Fibroblast of skin of scalp (primary cell): ENCODE measurements around the gene CAD. TPM values are rescaled to one million over a fixed set of nuclear protein-coding genes. Genes with fewer than 3 reads are reported as not detected.
"Not testable (repeated sequence)": the region's sequence is repeated elsewhere in the genome, so short reads cannot be mapped to it uniquely, and the experiment has no call there.

Experiments used
- DNase-seq: peaks from one replicate; pipeline ENCODE4 v3.0.0-alpha.2; 2013
- polyA plus RNA-seq, 2 experiments: library from polyadenylated mRNA; unstranded; fragments of 120-200 nt; gene quantifications; one replicate each; pipeline ENCODE4 v1.2.1, GENCODE V29; 2013; ENCODE audit not compliant: insufficient read length in 2 of 2

Gene CAD
- polyA plus RNA-seq (2013, experiment 1 of 2; ENCODE audit: insufficient read length), result 49.9 TPM
- 47.3 TPM for polyA plus RNA-seq (2013, experiment 2 of 2; ENCODE audit: insufficient read length)

DNA sequence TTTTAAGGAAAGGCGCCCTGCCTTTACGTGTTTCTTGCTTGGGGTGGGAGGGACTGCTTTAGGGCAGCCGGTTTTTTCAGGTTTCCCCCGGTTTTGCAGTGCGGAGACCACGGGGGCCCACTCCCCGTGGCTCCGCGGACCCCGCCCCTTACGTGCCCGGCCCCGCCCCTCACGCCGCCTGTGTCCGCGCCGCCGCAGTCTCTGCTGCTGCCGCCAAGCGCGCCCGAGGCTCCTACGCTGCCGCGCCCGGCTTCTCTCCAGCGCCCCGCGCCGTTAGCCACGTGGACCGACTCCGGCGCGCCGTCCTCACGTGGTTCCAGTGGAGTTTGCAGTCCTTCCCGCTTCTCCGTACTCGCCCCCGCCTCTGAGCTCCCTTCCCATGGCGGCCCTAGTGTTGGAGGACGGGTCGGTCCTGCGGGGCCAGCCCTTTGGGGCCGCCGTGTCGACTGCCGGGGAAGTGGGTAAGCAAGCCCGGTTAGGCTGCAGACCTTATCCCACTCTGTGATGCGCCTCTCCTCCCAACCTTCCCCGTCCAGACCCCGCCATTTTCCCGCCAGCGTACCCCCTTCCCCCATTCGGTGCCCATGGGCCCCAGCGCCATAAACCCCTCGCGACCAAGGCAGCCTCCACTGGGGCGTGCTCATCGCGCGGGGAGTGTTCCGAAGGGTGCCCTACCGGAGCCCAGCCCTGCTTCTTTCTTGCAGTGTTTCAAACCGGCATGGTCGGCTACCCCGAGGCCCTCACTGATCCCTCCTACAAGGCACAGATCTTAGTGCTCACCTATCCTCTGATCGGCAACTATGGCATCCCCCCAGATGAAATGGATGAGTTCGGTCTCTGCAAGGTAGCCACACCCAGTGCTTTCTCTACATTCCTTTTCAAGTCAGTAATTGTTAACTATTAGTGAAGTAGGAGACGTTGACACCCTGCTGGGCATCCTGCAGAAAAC lies at the start of gene CAD:
CAD (plus strand) TSS at position 197 of the 949 bp plus-strand sequence; CDS start at position 380, 183 bp downstream.
- peak; percentile 86 for DNase-seq

DNA sequence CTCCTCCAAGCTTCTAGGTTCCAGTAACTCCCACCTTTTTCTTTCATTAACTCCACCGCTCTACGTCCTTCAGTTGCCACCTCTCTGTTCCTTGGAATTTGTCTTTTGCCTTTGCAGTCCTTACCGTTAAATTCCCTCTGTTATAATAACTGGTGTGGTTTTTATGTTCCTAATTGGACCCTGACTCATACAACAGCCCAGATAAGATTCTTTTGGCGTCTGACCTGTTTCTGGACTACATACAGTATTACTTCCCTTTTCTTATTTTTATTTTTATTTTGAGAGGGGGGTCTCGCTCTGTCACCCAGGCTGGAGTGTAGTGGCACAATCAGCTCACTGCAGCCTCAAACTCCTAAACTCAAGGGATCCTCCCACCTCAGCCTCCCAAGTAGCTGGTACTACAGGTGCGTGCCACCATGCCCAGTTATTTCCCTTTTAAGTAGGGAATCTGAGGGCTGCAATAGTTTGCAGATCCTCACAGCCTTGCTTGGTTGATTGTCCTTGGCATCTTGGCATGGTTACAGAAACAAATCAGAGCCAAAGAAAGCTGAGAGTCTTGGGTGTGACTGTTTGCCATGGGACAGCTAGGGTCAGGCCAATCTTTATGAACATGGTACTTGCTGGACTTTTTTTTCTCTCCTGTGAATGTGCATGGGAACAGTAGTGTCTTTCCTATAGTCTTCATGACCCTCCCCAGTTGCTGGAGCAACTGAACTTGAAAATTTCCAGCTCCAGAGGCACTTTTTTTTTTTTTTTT lies 46.4 kb upstream of the CAD start:
- DNase-seq, result no peak

DNA sequence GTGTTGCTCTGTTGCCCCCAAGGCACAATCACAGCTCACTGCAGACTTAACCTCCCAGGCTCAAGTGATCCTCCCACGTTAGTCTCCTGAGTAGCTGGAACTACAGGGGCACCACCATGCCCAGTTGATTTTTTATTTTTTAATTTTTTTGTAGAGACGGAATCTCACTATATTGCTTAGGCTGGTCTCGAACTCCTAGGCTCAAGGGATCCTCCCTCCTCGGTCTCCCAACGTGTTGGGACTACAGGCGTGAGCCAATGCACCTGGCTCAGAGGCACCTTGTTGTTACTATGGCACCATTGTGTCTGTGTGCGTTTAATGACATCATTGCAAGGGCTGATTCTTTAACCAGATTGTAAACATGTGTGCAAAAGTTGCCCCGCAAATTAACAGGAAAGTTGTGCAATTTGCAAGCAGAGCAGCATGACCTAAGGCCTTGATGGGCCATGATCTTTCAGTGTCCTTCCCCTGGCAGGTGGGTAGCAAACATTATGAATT lies 45.8 kb upstream of the CAD start:
- DNase-seq, result no peak

DNA sequence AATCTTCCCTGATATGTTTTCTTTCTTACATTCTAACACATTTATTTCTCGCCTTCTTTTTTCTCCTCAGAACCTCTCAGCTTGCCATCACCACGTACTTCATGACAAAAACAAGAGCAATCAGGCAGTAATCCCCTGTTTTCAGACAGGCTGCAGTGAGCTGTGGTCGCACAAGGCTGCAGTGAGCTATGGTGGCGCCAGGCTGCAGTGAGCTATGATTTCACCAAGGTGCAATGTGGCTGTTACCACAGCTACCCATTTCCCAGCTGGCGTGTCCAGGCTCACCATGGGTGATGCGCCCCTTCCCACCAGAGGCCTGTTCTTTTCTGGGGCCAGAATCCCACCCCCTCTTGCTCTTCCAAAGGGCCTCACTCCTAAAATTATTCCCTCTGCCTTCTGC lies 42.5 kb upstream of the CAD start:
- DNase-seq, result peak; percentile 46

DNA sequence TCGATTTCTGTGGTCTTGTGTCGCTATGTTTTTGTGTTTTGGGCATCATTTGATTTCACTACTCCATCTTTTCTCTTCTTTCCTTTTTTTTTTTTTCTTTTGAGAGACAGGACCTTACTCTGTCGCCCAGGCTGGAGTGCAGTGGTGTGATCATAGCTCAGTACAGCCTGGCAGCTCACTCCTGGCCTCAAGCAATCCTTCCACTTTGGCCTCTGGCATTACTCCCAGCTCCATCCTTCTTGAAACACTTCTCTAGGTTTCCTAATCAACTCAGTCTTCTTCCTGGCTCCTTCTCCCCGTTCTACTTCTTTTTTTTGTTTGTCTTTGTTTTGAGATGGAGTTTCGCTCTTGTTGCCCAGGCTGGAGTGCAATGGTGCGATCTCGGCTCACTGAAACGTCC lies 41.8 kb upstream of the CAD start:
- DNase-seq, result no peak

DNA sequence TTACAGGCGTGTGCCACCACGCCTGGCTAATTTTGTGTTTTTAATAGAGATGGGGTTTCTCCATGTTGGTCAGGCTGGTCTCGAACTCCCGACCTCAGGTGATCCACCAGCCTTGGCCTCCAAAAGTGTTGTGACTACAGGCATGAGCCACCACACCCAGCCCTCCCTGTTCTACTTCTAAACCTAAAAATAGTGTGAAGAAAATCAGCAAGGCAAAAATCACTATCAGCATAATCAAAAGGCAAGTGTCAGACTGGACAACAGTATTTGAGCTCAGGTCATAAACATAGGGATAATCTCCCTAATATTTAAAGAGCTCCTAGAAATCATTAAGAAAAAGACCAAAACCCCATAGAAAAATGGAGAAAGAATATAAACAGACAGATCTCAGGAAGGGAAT lies 41.4 kb upstream of the CAD start:
- DNase-seq, result not testable (repeated sequence)

DNA sequence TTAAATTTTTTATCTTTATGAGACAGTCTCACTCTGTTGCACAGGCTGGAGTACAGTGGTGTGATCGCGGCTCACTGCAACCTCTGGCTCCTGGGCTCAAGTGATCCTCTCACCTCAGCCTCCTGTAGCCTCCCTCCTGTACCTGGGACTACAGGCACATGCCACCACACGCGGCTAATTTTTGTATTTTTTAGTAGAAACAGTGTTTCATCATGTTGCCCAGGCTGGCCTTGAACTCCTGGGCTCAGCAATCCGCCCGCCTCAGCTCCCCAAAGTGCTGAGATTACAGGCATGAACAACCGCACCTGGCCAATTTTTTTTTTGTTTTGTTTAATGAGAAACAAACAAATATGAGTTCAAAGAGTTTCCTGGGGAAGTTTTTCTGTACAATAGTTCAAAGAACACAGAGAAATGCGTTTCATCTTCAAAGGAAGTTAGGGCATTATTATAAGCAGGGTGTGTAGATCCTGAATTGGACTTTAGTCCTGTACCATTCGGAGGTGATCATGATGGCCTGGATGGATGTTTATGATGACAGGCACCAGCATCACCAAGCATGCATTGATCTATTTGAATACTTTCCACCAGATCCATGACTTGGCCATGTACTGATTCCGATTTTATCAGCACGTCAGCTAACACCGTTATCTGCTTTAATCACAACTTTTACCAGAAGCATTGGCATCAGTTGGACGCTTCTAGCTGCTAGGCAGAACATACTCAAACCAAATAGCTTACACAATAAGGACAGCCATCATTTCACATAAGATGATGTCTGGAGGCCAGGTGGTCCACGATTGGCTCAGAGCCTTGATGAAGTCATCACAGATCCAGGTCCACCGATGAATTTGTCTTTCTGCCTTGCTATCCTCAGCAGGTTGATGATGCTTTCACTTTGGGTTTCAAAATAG lies 39.5 kb upstream of the CAD start:
- no peak for DNase-seq

DNA sequence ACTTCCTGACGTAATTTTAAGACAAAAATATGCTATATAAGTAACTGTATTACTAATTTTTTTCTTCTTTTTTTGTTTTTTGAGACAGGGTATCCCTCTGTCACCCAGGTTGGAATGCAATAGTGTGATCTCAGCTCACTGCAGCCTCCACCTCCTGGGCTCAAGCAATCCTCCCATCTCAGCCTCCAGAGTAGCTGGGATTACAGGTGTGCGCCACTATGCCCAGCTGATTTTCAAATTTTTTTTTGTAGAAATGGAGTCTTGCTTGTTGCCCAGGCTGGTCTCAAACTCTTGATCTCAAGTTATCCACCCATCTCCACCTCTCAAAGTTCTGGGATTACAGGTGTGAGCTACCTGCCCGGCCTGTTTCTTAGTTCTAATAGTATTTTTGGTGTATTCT lies 38.7 kb upstream of the CAD start:
- DNase-seq, result no peak

DNA sequence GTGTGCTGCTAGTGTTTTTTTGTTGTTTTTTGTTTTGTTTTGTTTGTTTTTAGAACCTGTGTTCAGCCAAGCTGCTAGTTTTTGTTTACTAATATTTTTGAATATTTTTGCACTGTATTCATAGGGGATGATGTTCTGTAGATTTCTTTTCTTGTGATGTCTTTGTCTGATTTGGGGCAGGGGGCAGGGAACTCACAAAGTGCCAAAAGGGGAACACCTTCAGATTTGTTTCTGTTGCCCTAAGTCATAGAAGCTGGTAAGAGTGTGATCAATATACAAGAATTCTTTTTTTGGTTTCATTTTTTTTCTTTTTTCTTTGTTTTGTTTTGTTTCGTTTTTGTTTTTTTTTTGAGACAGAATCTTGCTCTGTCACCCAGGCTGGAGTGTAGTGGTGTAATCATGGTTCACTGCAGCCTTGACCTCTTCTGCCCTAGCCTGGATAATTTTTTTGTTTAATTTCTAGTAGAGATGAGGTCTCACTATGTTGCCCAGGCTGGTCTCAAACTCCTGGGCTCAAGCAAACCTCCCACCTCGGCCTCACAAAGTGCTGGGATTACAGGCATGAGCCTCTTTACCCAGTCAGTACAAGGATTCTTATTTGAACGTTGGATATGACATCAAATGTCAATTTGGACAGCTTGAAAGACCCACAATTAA lies 37.7 kb upstream of the CAD start:
- no peak for DNase-seq

DNA sequence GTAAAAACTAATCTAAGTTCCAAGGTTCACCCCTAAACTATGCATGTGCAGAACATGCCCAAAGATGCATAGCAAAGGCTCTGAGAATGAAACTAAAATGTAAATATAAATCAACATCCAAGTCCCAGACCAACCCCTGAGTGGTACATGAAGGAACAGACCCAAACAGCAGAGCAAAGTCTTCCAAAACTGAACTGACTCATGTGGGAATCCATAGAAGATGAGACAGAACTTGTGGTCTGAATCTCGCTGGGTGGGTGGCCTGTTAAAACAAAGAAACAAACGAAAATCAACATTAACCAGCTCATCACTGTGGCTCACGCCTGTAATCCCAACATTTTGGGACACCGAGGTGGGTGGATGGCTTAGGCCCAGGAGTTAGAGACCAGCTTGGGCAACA lies 34.8 kb upstream of the CAD start:
- peak; percentile 93 for DNase-seq

DNA sequence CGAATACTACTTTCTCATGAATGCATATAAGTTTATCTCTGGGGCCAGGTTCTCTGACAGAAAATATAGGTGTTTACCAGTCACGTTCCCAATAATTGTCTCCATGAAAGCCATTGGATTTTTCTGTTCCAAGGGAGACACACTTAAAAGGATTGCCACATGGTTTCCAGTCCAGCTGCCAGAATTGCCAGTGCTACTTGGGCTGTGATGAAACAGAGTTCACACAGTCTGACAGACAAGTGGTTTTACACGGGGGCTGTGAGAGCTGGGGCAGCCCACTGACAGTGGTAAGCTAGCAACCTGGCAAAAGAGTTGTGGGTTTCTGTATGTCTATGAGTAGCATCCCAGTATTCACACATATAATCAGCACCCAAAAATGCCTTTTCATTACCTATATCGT lies 33.1 kb upstream of the CAD start:
- DNase-seq, result peak; percentile 26

DNA sequence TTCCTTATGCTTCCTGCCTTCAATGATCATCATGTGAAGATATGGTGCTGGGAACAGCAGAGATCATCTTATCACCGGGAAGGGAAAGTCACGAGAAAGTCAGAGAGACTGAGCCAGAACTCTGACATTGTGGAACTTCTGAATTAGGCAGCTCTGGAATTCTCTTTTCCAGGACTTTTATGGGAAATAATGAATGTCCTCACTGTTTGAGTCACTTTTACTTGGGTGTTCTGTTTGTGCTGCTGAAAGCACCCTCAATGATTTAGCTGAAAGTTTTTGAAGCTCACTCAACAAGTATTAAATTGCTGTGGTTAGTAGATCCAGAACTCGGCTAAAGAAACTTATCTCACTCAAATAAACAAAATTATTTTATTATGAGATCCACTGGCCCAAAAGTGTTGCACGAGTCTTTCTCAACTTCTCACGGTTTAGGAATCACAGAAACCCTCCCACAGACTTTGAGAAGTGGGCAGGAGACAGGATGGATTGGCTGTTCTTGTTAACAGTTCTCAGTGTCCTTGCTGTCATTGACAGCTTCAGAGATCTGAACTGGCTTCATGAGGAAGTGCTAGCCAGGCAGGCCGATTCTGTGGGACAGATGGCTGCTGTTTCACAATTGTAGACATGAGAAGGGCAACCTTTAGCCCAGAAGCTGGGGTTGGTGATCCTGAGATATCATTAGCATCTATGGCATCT lies 31.7 kb upstream of the CAD start:
- peak; percentile 87 for DNase-seq

DNA sequence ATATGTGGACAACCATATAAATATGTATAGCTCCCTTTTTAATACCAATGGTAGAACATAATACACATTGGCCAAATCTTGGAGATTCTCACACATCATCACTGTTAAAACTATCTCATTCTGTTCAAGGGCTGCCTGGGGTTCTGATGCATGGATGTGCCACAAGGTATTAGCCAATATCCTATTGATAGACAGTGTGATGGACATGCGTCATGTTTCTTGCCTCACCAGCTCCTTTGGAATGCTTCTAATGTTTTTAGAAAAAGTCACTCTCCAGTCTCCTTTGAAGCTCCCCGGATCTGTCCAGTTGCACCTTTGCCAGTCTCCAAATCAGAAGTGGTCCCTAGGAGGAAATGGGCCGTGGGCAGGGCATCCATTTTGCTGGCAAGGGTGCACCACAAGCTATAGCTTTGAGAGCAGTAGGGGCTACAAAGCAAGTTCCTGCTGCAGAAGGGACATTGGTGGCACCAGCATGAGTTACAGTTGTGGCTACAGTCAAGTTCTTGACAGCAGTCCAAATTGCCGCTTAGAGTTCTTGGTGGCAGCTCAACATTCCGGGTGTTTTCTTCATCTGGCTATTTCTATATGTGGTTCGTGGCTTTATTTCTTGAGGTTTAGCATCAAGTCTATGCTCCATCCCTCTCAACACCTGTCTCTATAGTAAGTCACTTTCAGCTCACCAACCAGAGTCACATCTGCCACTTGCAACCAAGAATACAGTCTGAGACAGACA lies 30.4 kb upstream of the CAD start:
- no peak for DNase-seq

DNA sequence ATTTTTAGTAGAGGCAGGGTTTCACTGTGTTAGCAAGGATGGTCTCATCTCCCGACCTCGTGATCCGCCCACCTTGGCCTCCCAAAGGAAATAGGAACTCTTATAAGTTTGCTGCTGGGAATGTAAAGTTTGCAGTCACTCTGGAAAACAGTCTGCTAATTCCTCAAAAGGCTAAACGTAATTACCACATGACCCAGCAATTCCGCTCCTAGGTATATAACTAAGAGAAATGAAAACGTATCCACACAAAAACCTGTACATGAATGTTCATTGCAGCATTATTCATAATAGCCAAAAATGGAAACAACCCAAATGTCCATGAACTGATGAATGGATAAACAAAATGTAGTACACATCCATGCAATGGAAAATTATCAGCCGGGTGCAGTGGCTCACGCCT lies 27.2 kb upstream of the CAD start:
- DNase-seq, result no peak

DNA sequence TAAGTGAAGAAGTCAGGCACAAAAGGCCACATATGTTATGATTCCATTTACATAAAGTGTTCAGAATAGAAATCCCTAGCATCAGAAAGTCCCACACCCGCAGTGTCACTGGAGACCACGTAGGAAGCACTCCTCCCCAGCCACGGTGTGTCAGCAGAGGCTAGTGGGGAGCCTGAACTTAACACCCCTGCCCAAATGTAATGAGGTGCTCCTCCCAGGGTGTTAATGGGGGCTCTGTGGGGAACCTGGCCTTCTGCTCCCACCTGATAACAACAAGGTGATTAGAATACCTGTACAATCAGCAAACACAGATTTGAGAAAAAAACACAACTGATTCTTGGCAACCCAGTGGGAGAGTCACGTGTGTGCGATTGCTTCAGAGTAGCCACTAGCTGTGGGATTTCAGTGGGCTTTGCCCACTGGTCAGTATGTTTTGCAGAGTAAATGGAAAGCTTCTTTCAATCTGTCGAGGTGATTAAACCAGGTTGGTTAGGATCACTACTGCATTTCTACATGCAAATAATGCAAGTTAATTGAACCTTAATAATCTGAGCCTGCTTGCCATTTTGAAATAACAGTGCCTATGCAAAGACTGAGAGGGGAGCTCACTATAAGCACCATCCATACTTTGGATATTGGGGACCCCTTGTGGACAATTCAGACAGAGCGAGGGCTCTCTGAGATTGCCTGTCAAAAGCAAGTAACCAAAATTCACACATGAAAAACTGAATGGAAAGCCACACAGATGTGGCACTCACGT lies 25.9 kb upstream of the CAD start:
- DNase-seq, result peak; percentile 78

DNA sequence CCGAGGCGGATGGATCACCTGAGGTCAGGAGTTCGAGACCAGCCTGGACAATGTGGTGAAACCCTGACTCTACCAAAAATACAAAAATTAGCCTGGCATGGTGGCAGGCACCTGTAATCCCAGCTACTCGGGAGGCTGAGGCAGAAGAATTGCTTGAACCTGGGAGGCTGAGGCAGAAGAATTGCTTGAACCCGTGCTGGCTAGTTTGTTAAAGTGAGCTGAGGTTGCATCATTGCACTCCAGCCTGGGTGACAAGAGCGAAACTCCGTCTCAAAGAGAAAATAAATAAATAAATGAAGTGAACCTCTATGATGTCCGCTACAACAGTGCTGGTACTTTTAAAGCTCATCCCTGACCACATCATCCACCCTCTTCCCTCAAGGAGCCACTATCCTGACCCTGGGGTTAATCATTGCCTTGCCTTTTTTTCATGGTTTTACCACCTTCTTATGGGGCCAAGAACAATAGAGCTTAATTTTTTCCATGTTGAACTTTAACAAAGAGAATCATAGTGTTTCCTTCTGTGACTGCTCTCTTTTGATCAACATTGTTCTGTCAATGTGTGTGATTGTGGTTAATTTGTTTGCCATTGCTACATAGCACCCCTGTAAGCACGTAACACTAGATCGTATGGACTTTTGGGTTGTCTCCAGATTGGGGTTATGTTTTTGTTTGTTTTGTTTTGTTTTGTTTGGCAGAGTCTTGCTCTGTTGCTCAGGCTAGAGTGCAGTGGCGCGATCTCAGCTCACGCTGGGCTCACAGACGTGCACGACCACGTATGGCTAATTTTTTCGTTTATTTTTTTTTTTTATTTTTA lies 22.4 kb upstream of the CAD start:
- no peak for DNase-seq

DNA sequence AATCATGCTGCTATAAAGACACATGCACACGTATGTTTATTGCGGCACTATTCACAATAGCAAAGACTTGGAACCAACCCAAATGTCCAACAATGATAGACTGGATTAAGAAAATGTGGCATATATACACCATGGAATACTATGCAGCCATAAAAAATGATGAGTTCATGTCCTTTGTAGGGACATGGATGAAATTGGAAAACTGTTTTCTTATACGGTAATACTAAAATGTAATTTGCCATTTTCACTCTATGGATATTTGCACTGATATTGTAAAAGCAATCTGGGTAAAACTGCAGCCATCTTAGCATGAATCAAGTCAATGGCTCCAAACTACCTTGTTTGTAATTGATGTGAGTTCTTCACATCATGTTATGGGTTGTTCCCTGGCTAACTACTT lies 21.4 kb upstream of the CAD start:
- not testable (repeated sequence) for DNase-seq

DNA sequence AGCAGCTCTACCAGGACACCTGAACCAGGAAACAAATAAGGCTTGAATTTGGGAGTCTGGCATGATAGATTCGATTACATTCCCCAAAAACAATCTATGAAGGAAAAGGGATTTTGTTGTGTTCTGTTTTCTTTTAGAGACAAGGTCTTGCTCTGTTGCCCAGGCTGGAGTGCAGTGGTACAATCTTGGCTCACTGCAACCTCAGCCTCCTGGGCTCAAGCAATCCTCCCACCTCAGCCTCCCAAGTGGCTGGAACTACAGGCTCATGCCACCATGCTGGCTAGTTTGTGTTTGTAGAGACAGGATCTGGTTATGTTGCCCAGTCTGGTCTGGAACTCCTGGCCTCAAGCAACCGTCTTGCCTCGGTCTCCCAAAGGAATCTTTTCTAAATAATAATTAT lies 19.1 kb upstream of the CAD start:
- not testable (repeated sequence) for DNase-seq

DNA sequence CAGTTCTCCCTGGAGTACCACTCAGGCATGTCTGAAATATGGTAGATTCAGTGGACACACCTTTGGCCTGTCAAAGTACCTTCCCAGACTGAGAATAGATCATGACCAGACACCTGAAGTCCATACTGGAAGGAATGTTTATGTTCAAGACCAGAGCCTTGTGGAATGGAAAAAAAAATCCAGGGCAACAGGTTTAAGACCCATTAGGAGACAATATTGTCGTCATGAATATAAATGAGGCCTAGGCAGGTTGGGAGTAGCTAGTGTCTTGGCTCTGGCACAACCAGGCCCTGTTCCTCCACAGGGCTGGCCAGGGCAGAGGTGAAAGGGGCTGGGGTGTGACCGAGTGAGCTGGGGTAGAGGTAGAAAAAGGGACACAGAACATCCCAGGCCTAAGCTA lies 18.5 kb upstream of the CAD start:
- no peak for DNase-seq
